T47D (cell line): ENCODE data around the gene LAIR2.
"Not testable (repeated sequence)": the region's sequence is repeated elsewhere in the genome, so short reads cannot be mapped to it uniquely, and the experiment has no call there.

Source experiments
- DNase-seq, 2 experiments: peaks; one replicate each; pipeline versions ENCODE4 v3.0.0 to v3.0.0-alpha.2; 2011 to 2012; ENCODE audit warnings: low read depth in 1 of 2, low spot score in 1 of 2
- JUND ChIP-seq: IDR thresholded peaks from 2 replicates; pipeline ENCODE4 v1.6.1; 2012; ENCODE audit warnings: low read depth
- in situ Hi-C: cut with HindIII; loops from 2 replicates; pipeline ENCODE4 v1.10.0; 2016; ENCODE audit warnings: low sequenced_read_pairs, low pct_unique_long_range_greater_than_20kb

LAIR2 gene

GRCh38 chr19:54460230-54461005 lies 42.2 kb upstream of the LAIR2 start:
- no peak for TF ChIP-seq JUND
- no peak for DNase-seq
- in situ Hi-C loops = no loop called here

GRCh38 chr19:54461210-54461609 lies 41.4 kb upstream of the LAIR2 start:
- in situ Hi-C loops = no loop called here
- no peak for TF ChIP-seq JUND
- DNase-seq = no peak

- in situ Hi-C loops = no loop called here
Observed at GRCh38 chr19:54461613-54462012, 41.0 kb upstream of the LAIR2 start.

GRCh38 chr19:54462047-54462654 lies 40.5 kb upstream of the LAIR2 start:
- in situ Hi-C loops = no loop called here
- no peak for DNase-seq
- no peak for TF ChIP-seq JUND

More at GRCh38 chr19:54461613-54462012, 41.0 kb upstream of the LAIR2 start:
- no peak for DNase-seq
- no peak for TF ChIP-seq JUND

GRCh38 chr19:54462655-54463530 lies 39.7 kb upstream of the LAIR2 start:
- peak in 1 of 2 experiments; percentile 67 for DNase-seq
- in situ Hi-C loops = no loop called here
- no peak for TF ChIP-seq JUND

- DNase-seq = peak; percentile 72 to 99
- in situ Hi-C loops = no loop called here
- no peak for TF ChIP-seq JUND
Observed at GRCh38 chr19:54463531-54464043, 39.0 kb upstream of the LAIR2 start, which contains the start of gene LENG9. Gene LENG9, minus strand, starts transcription at chr19:54463778. Its CDS starts 252 bp downstream, at chr19:54463526.

GRCh38 chr19:54464044-54464629 lies 38.5 kb upstream of the LAIR2 start:
- no peak for TF ChIP-seq JUND
- peak; percentile 66 to 99 for DNase-seq
- in situ Hi-C loops = no loop called here

- in situ Hi-C loops = no loop called here
- peak; percentile 66 to 93 for DNase-seq
Observed at GRCh38 chr19:54464630-54465425, 37.8 kb upstream of the LAIR2 start.

GRCh38 chr19:54465426-54466109 lies 37.1 kb upstream of the LAIR2 start:
- in situ Hi-C loops = no loop called here
- no peak for TF ChIP-seq JUND
- DNase-seq = no peak

More at GRCh38 chr19:54464630-54465425, 37.8 kb upstream of the LAIR2 start:
- TF ChIP-seq JUND = no peak

- DNase-seq, in situ Hi-C loops: not testable (repeated sequence)
Observed at GRCh38 chr19:54466110-54466480, 36.5 kb upstream of the LAIR2 start.

GRCh38 chr19:54469496-54469934 lies 33.1 kb upstream of the LAIR2 start:
- no peak for TF ChIP-seq JUND
- DNase-seq = no peak
- in situ Hi-C loops = no loop called here
